Stomach smooth muscle (tissue), 2 donors: ENCODE data around the gene DGCR6.
"Not testable (repeated sequence)": the region's sequence is repeated elsewhere in the genome, so short reads cannot be mapped to it uniquely, and the experiment has no call there.

Source experiments
- H3K27ac ChIP-seq: one replicate; pipeline ENCODE4 v1.7.0; 2013; ENCODE audit warnings: mild to moderate bottlenecking, low read length, inconsistent platforms
- H3K27me3 ChIP-seq, 2 donors: one replicate each; pipeline ENCODE4 v1.7.0; 2013; ENCODE audit warnings: low read length in 2 of 2; ENCODE audit not compliant: insufficient read depth in 2 of 2, control insufficient read depth in 1 of 2
- H3K36me3 ChIP-seq, 2 donors: one replicate each; pipeline ENCODE4 v1.7.0; 2013; ENCODE audit warnings: low read length in 2 of 2; ENCODE audit not compliant: control insufficient read depth in 2 of 2, insufficient read depth in 2 of 2
- H3K4me1 ChIP-seq: one replicate; pipeline ENCODE4 v1.7.0; 2013; ENCODE audit warnings: low read length; ENCODE audit not compliant: control insufficient read depth, insufficient read depth
- H3K4me3 ChIP-seq, 2 donors: one replicate each; pipeline ENCODE4 v1.7.0; 2013; ENCODE audit warnings: low read length in 2 of 2
- H3K9ac ChIP-seq, 2 donors: one replicate each; pipeline ENCODE4 v1.7.0; 2013; ENCODE audit warnings: low read length in 2 of 2, mild to moderate bottlenecking in 1 of 2
- H3K9me3 ChIP-seq, 2 donors: one replicate each; pipeline ENCODE4 v1.7.0; 2013; ENCODE audit warnings: low read length in 2 of 2; ENCODE audit not compliant: control insufficient read depth in 2 of 2
- donor health status: healthy.
- donor health status: Pancreatic carcinoma.

DGCR6 gene

GRCh38 chr22:18954990-18955571 is 49.0 kb downstream of the DGCR6 start:
- H3K9ac ChIP-seq: no peak overlapping the region
- no peaks in the 10 kb centered on the region for H3K9me3 ChIP-seq
- H3K4me1 ChIP-seq: no peaks in the 10 kb centered on the region
- no peak overlapping the region for H3K27ac ChIP-seq
- H3K36me3 ChIP-seq: no peaks in the 10 kb centered on the region
- no peaks in the 10 kb centered on the region for H3K27me3 ChIP-seq
- no peak overlapping the region for H3K4me3 ChIP-seq

GRCh38 chr22:18955696-18956095 is 49.6 kb downstream of the DGCR6 start:
- no peak overlapping the region for H3K27ac ChIP-seq
- H3K4me3 ChIP-seq: no peak overlapping the region

GRCh38 chr22:18956121-18956895 is 50.2 kb downstream of the DGCR6 start:
- not testable (repeated sequence) for H3K9ac ChIP-seq, H3K9me3 ChIP-seq, H3K36me3 ChIP-seq, H3K4me3 ChIP-seq, H3K27ac ChIP-seq, H3K4me1 ChIP-seq, H3K27me3 ChIP-seq

More at GRCh38 chr22:18955696-18956095, 49.6 kb downstream of the DGCR6 start:
- H3K4me1 ChIP-seq: no peaks in the 10 kb centered on the region
- H3K9ac ChIP-seq: no peak overlapping the region
- H3K27me3 ChIP-seq: no peaks in the 10 kb centered on the region
- H3K9me3 ChIP-seq: no peaks in the 10 kb centered on the region
- H3K36me3 ChIP-seq: no peaks in the 10 kb centered on the region

DNA sequence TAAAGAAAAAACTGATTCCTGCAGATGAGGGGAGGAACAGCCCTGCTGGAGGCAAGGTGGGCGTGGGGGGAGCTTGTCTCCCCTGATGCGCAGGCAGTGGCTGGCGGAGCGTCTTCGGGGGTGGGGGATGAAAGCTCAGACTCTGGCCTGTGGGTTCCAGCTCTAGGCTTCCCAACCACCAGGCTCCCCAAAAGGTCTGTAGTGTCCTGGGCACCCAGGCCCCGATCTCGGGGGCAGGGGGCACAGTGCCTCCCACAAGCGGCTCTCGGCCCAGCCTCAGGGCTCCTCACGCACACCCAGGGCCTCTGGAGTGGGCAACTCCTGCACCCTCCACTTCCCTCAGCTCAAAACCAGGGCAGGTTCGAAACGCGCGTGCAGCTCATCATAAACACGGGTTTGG is 50.8 kb downstream of the DGCR6 start:
- H3K9me3 ChIP-seq, H3K27me3 ChIP-seq, H3K4me3 ChIP-seq, H3K9ac ChIP-seq, H3K27ac ChIP-seq, H3K36me3 ChIP-seq, H3K4me1 ChIP-seq: not testable (repeated sequence)

- H3K27me3 ChIP-seq, H3K36me3 ChIP-seq, H3K9me3 ChIP-seq, H3K27ac ChIP-seq, H3K9ac ChIP-seq, H3K4me1 ChIP-seq, H3K4me3 ChIP-seq: not testable (repeated sequence)
Measured at GRCh38 chr22:18957621-18958320, 51.7 kb downstream of the DGCR6 start.

GRCh38 chr22:18958321-18958705 is 52.2 kb downstream of the DGCR6 start:
- H3K4me3 ChIP-seq: not testable (repeated sequence)

GRCh38 chr22:18958738-18959137 is 52.6 kb downstream of the DGCR6 start:
- not testable (repeated sequence) for H3K9ac ChIP-seq, H3K4me1 ChIP-seq, H3K36me3 ChIP-seq, H3K4me3 ChIP-seq, H3K9me3 ChIP-seq, H3K27me3 ChIP-seq, H3K27ac ChIP-seq

More at GRCh38 chr22:18958321-18958705, 52.2 kb downstream of the DGCR6 start:
- H3K27ac ChIP-seq, H3K27me3 ChIP-seq, H3K9ac ChIP-seq, H3K36me3 ChIP-seq, H3K9me3 ChIP-seq, H3K4me1 ChIP-seq: not testable (repeated sequence)

- not testable (repeated sequence) for H3K27ac ChIP-seq
Measured at GRCh38 chr22:18959266-18959665, 53.1 kb downstream of the DGCR6 start.

DNA sequence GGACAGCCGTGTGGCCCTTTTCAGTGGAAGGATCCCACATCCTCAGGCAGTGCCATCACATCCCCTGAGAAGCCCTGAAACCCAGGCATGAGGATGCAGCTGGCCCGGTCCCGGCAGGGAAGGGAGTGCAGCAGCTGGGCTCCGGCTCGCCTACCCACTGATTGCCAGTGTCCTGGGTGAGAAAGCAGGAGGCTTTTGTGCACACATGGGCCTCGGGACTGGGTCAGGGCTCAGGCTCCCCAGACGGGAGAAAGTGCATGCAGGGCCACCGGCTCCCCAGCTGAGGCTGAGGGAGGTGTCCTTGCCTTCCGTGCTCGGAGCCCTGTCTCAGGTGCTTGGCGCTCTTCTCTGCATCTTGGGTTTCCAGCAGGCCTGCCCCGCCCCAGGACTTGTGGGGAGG is 53.6 kb downstream of the DGCR6 start:
- H3K9me3 ChIP-seq, H3K4me3 ChIP-seq, H3K4me1 ChIP-seq, H3K27ac ChIP-seq, H3K36me3 ChIP-seq, H3K9ac ChIP-seq, H3K27me3 ChIP-seq: not testable (repeated sequence)

More at GRCh38 chr22:18959266-18959665, 53.1 kb downstream of the DGCR6 start:
- H3K4me1 ChIP-seq, H3K9me3 ChIP-seq, H3K27me3 ChIP-seq, H3K36me3 ChIP-seq, H3K9ac ChIP-seq, H3K4me3 ChIP-seq: not testable (repeated sequence)

DNA sequence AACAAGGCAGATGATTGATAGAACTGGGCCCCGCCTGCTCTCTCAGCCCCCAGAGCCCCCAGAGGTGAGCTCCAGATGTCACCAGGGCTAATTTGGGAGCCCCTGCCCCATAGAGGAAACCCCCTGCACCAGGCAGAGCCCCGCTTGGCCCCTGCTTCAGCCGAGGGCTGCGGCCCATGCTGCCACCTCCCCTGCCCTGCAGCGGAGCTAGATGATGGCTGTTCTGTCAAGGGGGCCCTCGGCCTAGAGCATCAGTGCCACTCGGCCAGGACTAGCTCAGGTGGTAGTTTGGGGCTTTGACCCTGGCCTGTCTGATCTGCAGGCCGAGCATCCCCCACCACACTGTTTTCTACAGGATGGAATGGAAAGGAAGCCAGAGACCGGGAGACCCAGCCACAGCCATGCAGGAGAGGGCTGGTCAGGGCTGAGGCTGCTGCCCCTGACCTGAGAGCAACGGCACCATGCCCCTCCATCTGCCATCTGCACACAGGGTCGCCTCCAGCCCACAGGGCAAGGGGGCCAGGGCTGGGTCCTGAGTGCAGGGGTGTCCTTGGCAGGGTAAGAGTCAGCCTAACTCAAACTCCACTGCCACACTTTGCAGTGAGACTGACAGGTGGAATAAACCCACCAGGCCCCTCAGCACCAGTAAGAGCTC is 54.2 kb downstream of the DGCR6 start:
- H3K27ac ChIP-seq, H3K4me1 ChIP-seq, H3K9me3 ChIP-seq, H3K27me3 ChIP-seq, H3K36me3 ChIP-seq, H3K4me3 ChIP-seq, H3K9ac ChIP-seq: not testable (repeated sequence)
